ENCODE data around the gene MLC1. TPM values are rescaled to one million over a fixed set of nuclear protein-coding genes. Genes with fewer than 3 reads are reported as not detected.

MLC1 gene
- total RNA-seq, 4 donors from 2014 or later: under 0.01 to 0.70 TPM; not detected in 2

DNA sequence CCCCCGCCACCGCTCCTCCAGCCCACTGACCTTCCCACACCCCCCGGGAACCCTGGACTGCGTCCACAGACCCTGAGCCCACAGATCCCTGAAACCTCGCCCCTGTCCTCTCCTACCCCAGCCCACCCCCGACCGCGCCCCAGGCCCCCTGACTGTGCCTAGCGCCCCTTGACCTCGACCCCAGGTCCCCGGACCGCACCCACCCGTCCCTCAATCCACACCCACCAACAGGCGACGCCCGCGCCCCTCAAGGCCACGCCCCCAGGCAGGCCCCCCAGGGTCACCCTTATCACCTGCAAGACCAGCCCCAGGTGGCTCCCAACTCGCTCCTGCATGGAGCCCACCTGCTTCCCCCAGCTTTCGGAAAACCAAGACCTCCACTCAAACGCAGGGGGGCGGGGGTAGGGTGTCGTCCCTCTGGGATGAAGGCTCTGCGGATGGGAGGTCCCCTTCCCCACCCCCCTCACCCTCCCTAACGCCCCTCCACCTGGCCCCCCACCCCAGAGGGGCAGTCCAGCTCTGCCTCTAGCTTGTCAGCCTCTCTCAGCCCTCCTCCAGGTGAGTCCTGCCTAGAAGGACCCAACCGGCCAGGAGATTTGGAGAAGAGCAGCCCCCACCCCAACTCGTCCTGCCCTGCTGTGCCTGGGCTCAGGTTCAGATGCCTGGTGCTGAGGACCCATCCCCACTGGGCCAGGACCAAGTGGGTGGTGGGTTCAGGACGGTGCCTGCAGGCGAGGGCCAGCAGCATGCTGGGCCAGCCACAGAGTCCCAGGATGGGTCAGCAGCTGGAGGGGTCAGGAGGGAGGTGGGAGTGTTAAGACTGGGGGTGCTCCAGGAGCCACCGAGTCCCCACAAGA is 69.5 kb downstream of the MLC1 start:
- intact Hi-C loops (cut with DNase I): no loop called here

DNA sequence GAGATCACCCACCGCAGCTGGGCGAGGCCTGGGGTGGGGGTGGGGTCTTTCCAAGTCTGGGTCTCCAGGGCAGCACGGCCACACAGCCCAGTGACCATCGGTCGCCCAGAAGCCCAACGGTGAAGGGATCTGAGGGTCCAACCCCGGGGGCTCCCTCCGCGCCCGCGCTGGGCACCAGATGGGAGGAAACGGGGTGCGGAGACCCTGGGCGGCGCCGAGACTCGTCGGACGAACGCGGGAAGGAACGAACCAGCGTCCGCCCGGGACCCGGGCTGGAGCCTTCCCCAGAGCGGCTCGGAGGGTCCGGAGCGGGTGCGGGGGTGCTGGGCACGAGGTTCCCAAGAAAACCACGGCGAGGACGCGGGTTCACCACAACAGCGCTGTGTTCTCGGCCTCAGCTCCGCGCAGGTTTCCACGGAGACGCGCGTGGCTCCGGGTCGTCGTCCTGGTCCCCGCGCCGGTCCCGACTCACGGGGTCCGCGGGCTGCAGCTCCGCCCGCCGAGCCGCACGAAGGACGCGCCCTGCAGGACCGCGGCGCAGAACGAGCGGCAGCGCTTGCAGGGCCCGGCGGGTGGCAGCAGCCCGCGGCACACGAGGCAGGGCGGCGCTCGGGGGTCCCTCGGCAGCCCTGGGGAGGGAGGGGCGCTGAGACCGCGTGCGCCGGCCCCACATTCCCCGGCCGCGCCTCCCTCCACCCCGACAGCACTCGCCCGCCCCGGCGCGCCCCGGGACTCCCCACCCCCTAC is 70.4 kb downstream of the MLC1 start:
- no peak for DNase-seq
- intact Hi-C loops (cut with DNase I): no loop called here
- TF ChIP-seq, protein P1, sequence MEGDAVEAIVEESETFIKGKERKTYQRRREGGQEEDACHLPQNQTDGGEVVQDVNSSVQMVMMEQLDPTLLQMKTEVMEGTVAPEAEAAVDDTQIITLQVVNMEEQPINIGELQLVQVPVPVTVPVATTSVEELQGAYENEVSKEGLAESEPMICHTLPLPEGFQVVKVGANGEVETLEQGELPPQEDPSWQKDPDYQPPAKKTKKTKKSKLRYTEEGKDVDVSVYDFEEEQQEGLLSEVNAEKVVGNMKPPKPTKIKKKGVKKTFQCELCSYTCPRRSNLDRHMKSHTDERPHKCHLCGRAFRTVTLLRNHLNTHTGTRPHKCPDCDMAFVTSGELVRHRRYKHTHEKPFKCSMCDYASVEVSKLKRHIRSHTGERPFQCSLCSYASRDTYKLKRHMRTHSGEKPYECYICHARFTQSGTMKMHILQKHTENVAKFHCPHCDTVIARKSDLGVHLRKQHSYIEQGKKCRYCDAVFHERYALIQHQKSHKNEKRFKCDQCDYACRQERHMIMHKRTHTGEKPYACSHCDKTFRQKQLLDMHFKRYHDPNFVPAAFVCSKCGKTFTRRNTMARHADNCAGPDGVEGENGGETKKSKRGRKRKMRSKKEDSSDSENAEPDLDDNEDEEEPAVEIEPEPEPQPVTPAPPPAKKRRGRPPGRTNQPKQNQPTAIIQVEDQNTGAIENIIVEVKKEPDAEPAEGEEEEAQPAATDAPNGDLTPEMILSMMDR (IDR thresholded peaks at IDR 0.05): no peak
- no peak for TF ChIP-seq POLR2A (IDR thresholded peaks at IDR 0.05)
- Histone ChIP-seq H3K27me3 (peaks cover 23 to 97% (median 45%) of the 10 kb centered on the region in 4 donors), H3K4me3 (peak overlapping the region in 3 of 4 donors; percentile 1 to 54 (median 26)), H3K27ac (no peak overlapping the region), H3K36me3 (no peaks in the 10 kb centered on the region), H3K9me3 (no peaks in the 10 kb centered on the region), H3K4me1 (peaks cover 14 to 32% (median 19%) of the 10 kb centered on the region in 3 donors)
- no CpG with 5 or more reads among the region's 91 CpGs for WGBS, 2 donors

More for the DNA sequence above, 69.5 kb downstream of the MLC1 start:
- no peak for TF ChIP-seq POLR2A (IDR thresholded peaks at IDR 0.05)
- TF ChIP-seq, protein P1 (IDR thresholded peaks at IDR 0.05): no peak
- Histone ChIP-seq H3K27ac (no peak overlapping the region), H3K27me3 (peaks cover 21 to 88% (median 40%) of the 10 kb centered on the region in 4 donors), H3K4me1 (peaks cover 14 to 26% (median 14%) of the 10 kb centered on the region in 3 donors), H3K9me3 (no peaks in the 10 kb centered on the region), H3K4me3 (no peak overlapping the region), H3K36me3 (no peaks in the 10 kb centered on the region)
- WGBS, 2 donors: 44 to 81% methylated on average over 5 of the region's 30 CpGs
- no peak for DNase-seq

DNA sequence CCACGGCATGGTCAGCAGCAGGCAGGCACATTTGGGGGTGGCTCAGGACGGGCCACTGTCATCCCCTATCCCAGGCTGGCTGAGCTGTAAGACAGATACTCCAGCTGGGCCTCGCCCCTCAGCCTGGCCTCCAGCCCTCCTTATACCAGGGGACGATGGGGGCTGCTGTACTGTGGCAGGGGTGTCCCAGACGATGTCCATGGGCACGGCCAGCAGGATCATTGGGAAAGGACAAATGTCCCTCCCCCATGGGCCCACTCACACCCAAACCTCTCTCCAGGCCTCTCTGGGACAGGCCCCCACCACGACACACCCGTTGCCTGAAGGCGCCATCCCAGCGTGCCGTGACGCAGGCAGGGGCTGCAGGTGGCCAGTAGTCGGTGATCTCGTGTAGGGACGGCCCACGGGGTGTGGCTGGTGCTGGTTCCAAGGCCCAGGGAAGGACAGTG is 71.1 kb downstream of the MLC1 start:
- Histone ChIP-seq H3K4me3 (peak overlapping the region in 1 of 4 donors; percentile 54), H3K27me3 (peaks cover 23 to 99% (median 46%) of the 10 kb centered on the region in 4 donors), H3K4me1 (peaks cover 14 to 32% (median 19%) of the 10 kb centered on the region in 3 donors), H3K36me3 (no peaks in the 10 kb centered on the region), H3K9me3 (no peaks in the 10 kb centered on the region), H3K27ac (no peak overlapping the region)
- 0 to 38% methylated on average over 1 to 10 of the region's 16 CpGs for WGBS, 2 donors
- no peak for DNase-seq
- TF ChIP-seq, protein P1 (IDR thresholded peaks at IDR 0.05): no peak
- TF ChIP-seq POLR2A (IDR thresholded peaks at IDR 0.05): no peak
- intact Hi-C loops (cut with DNase I): no loop called here

DNA sequence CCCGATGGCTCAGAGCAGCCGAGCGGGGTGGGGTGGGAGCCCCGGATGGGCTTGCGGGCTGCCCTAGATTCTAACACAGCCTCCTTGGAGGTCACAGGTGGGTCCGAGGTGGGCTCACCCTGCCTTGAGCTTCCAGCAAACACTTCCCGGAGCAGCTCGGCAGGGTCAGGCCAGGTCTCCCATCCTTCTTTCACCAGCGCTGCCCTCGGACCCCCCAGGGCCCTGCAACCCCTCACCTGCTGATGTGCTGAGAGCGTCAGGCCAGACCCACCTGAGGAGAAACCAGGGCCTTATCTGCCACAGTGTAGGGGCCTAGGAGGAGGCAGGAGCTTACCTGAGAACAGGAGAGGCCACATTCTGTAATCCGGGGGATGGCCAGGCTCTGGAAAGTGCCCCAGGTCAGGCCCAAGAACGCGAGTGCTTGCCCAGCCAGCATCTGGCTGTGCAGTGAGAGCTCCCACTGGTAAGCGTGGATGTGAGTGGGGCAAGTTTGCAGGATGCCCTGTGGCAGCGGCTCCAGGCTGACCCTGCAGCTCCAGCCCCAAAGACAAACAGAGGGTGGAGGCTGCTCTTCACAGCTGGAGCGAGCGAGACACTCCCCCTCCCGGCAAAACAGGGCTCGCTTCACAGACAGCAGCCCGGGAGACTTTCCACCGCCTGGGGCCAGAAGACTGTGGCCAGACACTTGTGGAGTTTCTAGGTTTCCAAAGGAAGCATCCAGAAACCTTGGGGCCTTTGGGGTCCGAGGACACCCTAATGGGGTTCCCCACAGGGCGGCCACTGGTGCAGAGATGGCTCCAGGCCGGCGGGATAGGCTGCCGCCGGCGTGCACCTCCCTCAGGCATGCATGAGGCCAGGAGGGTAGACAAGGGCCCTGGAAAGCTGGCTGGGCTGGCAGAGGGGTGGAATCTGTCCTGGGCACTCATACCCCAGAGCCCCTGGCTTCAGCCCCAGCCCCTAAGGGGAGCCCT is 72.7 kb downstream of the MLC1 start, which contains the start of gene IL17REL:
Gene IL17REL, minus strand, starts transcription at position 555 of the 971 bp plus-strand sequence. Its CDS starts 119 bp downstream, at position 436.
- Histone ChIP-seq H3K27ac (no peak within 1 kb of the TSS), H3K36me3 (no peaks in the 10 kb centered on the region), H3K4me1 (peaks cover 14 to 32% (median 19%) of the 10 kb centered on the region in 3 donors), H3K4me3 (no peak within 1 kb of the TSS), H3K9me3 (no peaks in the 10 kb centered on the region), H3K27me3 (peaks cover 23 to 93% (median 44%) of the 10 kb centered on the region in 4 donors)
- no peak for DNase-seq
- intact Hi-C loops (cut with DNase I): no loop called here
- TF ChIP-seq, protein P1 (IDR thresholded peaks at IDR 0.05): no peak
- TF ChIP-seq POLR2A (IDR thresholded peaks at IDR 0.05): no peak
- WGBS, 2 donors: 59 to 75% methylated on average over 4 to 16 of the region's 29 CpGs

Measured in esophagus squamous epithelium (tissue), 5 donors.